OCI-LY7 (cell line): ENCODE measurements around the gene RPL35. TPM values are rescaled to one million over a fixed set of nuclear protein-coding genes. Genes with fewer than 3 reads are reported as not detected.

Experiments
- BruUV-seq: library from RNA; stranded (reverse); fragments of 400-500 nt; replicated peaks from 2 replicates; lab custom pipeline; 2021; lab: Mats Ljungman, UMichigan
- CTCF ChIA-PET: fragments of 300-600 bp; sonication (Branson Sonifier 250); formaldehyde crosslinking; loops from one replicate; lab custom pipeline; 2022; ENCODE audit warnings: antibody characterized with exemption; ENCODE audit not compliant: unreplicated experiment; lab: Charles Lee
- POLR2A ChIA-PET: fragments of 300-600 bp; sonication (Branson Sonifier 250); formaldehyde crosslinking; loops from one replicate; lab custom pipeline; 2022; ENCODE audit warnings: antibody characterized with exemption; lab: Charles Lee
- DNase-seq: peaks from one replicate; pipeline ENCODE4 v3.0.0-alpha.2; 2015; ENCODE audit warnings: low spot score
- H2AFZ ChIP-seq: fragments of 200-600 bp; sonication (generic), shearing (Covaris generic); 2 replicates; pipeline ENCODE4 v1.6.1; 2014; ENCODE audit warnings: mild to moderate bottlenecking, antibody characterized with exemption, low read length, moderate library complexity
- H3K27ac ChIP-seq: fragments of 200-600 bp; sonication (generic); 2 replicates; pipeline ENCODE4 v1.5.1; 2014; ENCODE audit warnings: mixed run types, low read depth, mild to moderate bottlenecking, moderate library complexity, low read length, inconsistent platforms; ENCODE audit not compliant: poor library complexity, severe bottlenecking
- H3K36me3 ChIP-seq: fragments of 200-600 bp; sonication (generic); 2 replicates; pipeline ENCODE4 v1.6.1; 2014; ENCODE audit warnings: mild to moderate bottlenecking, antibody characterized with exemption, low read length, moderate library complexity, mixed read lengths; ENCODE audit not compliant: insufficient read depth
- H3K4me1 ChIP-seq: fragments of 200-600 bp; sonication (generic); 2 replicates; pipeline ENCODE4 v1.5.1; 2014; ENCODE audit warnings: mild to moderate bottlenecking, low read length; ENCODE audit not compliant: insufficient read depth, poor library complexity, severe bottlenecking
- H3K4me2 ChIP-seq: fragments of 200-600 bp; sonication (generic); 2 replicates; pipeline ENCODE4 v1.6.1; 2014; ENCODE audit warnings: mild to moderate bottlenecking, low read length
- H3K4me3 ChIP-seq: fragments of 200-600 bp; sonication (generic); 2 replicates; pipeline ENCODE4 v1.5.1; 2014; ENCODE audit warnings: mild to moderate bottlenecking, low read depth, low read length; ENCODE audit not compliant: poor library complexity, severe bottlenecking
- H3K79me2 ChIP-seq: fragments of 200-600 bp; sonication (generic); 2 replicates; pipeline ENCODE4 v1.6.1; 2016; ENCODE audit warnings: low read depth, mild to moderate bottlenecking, low read length, moderate library complexity, mixed read lengths; ENCODE audit not compliant: insufficient read depth
- H3K9me2 ChIP-seq: fragments of 200-600 bp; sonication (generic); 2 replicates; pipeline ENCODE4 v1.6.1; 2016; ENCODE audit warnings: mild to moderate bottlenecking, low read length, mixed read lengths; ENCODE audit not compliant: insufficient read depth
- H3K9me3 ChIP-seq: fragments of 200-600 bp; sonication (generic); 2 replicates; pipeline ENCODE4 v1.6.1; 2014; ENCODE audit warnings: mild to moderate bottlenecking, mixed run types, low read length, mixed read lengths
- H4K20me1 ChIP-seq: fragments of 200-600 bp; sonication (generic); 2 replicates; pipeline ENCODE4 v1.6.1; 2014; ENCODE audit warnings: mild to moderate bottlenecking, antibody characterized with exemption, low read length, moderate library complexity, mixed read lengths; ENCODE audit not compliant: insufficient read depth
- EZH2phosphoT487 ChIP-seq: fragments of 200-600 bp; sonication (generic); IDR thresholded peaks from 2 replicates; pipeline ENCODE4 v1.6.1; 2018; ENCODE audit warnings: low read depth, borderline replicate concordance, mild to moderate bottlenecking, mixed run types, antibody characterized with exemption, low read length, moderate library complexity, mixed read lengths
- intact Hi-C: fragments of 100-400 bp; cut with micrococcal nuclease; formaldehyde crosslinking; loops from one replicate; pipeline ENCODE4 v1.10.0; 2022; ENCODE audit not compliant: unreplicated experiment
- total RNA-seq, 2 experiments: library from RNA; depleted of rRNA in 1 of 2; stranded (reverse); fragments of >200 nt in 1 of 2; shearing (Covaris generic) in 1 of 2; gene quantifications; 2 replicates each; pipeline ENCODE4 v1.2.3, GENCODE V29; 2014 to 2022
- TF ChIP-seq, protein P1 (sequence below): fragments of 200-600 bp; sonication (generic); conservative IDR thresholded peaks from 2 replicates; pipeline ENCODE4 v1.5.1; 2014; ENCODE audit warnings: mild to moderate bottlenecking, antibody characterized with exemption, low read length, moderate library complexity, mixed read lengths

The RPL35 gene
- total RNA-seq, 2 experiments from 2014 or later = 1,713 to 6,190 TPM

DNA sequence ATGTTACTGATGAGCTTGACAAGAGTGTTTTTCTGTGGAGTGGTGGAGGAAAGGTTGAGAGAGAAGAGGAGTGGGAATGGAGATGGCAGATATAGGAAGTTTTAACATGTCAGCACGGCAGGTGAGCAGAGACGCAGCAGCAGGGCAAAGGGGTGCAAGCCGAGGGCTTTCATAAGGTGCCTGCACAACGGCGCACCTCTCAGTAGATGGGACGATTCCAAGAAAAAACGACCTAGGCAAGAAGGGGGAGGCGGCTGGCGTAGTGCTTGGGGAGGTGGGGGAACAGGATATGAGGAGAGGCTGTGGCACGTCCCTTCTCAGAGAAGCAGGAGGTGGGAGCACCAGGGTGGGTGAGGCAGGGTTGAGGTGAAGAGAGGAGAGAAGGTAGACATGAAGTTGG lies 24.7 kb upstream of the RPL35 start:
- H3K4me2 ChIP-seq = no peak overlapping the region
- ChIA-PET POLR2A (no interaction called here), CTCF (no interaction called here)
- H3K4me1 ChIP-seq = peaks cover 2% of the 10 kb centered on the region
- intact Hi-C loops = no loop called here
- DNase-seq = no peak
- no peaks in the 10 kb centered on the region for H3K9me2 ChIP-seq
- H3K9me3 ChIP-seq = no peaks in the 10 kb centered on the region
- H3K4me3 ChIP-seq = no peak overlapping the region
- no peaks in the 10 kb centered on the region for H4K20me1 ChIP-seq
- peaks cover 55% of the 10 kb centered on the region for H3K36me3 ChIP-seq
- no peak overlapping the region for H3K27ac ChIP-seq
- no peak overlapping the region for H2AFZ ChIP-seq
- no peaks in the 10 kb centered on the region for H3K79me2 ChIP-seq
- no TSS peak for BruUV-seq
- no peak for TF ChIP-seq EZH2phosphoT487
- TF ChIP-seq, protein P1, sequence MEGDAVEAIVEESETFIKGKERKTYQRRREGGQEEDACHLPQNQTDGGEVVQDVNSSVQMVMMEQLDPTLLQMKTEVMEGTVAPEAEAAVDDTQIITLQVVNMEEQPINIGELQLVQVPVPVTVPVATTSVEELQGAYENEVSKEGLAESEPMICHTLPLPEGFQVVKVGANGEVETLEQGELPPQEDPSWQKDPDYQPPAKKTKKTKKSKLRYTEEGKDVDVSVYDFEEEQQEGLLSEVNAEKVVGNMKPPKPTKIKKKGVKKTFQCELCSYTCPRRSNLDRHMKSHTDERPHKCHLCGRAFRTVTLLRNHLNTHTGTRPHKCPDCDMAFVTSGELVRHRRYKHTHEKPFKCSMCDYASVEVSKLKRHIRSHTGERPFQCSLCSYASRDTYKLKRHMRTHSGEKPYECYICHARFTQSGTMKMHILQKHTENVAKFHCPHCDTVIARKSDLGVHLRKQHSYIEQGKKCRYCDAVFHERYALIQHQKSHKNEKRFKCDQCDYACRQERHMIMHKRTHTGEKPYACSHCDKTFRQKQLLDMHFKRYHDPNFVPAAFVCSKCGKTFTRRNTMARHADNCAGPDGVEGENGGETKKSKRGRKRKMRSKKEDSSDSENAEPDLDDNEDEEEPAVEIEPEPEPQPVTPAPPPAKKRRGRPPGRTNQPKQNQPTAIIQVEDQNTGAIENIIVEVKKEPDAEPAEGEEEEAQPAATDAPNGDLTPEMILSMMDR = no peak

DNA sequence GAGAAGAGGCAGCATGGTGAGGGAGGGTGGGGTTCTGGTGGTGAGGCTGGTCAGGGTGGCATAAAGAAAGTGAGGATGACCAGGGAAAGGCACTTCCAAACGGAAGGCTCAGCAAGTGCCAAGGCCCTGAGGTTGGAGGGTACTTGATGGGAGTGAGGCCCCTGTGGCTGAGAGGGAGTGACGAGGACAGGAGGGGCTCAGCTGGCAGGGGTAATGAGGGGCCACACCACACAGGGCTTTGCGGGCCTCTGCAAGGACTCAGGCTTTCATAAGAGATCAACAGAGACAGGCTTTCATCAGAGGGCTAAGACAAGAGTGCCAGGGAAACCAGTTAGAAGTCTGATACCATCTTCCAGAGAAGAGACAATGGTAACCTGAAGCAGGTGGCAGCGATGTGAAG lies 23.8 kb upstream of the RPL35 start:
- Histone ChIP-seq H4K20me1 (no peaks in the 10 kb centered on the region), H3K4me1 (peaks cover 11% of the 10 kb centered on the region), H3K79me2 (no peaks in the 10 kb centered on the region), H3K36me3 (peaks cover 58% of the 10 kb centered on the region), H3K4me2 (no peak overlapping the region), H2AFZ (no peak overlapping the region), H3K27ac (no peak overlapping the region), H3K9me2 (no peaks in the 10 kb centered on the region), H3K4me3 (no peak overlapping the region), H3K9me3 (no peaks in the 10 kb centered on the region)
- ChIA-PET CTCF (no interaction called here), POLR2A (no interaction called here)
- no TSS peak for BruUV-seq
- no peak for DNase-seq
- no peak for TF ChIP-seq EZH2phosphoT487
- TF ChIP-seq, protein P1 = no peak
- intact Hi-C loops = no loop called here

DNA sequence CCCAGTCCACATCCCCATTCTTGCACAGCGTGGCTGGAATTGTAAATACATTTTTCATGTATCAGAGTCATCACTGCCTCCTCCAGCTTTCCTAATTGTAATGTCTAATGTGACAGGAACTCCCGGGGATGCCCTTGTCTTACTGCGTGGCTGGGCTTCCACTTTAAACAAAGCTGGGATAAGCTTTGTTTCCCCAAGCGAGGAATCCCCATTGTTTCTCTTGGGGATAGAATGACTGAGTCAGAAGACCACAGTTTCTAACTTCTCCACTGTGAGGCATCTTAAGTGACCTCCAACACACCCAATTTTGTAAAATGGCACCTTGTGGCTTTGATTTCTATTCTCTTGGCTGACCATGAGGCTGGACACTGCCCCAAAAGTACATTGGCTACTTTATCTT lies 22.6 kb upstream of the RPL35 start:
- Histone ChIP-seq H3K4me1 (peaks cover 20% of the 10 kb centered on the region), H3K4me3 (no peak overlapping the region), H3K36me3 (peaks cover 56% of the 10 kb centered on the region), H3K27ac (no peak overlapping the region), H3K9me3 (no peaks in the 10 kb centered on the region), H3K4me2 (no peak overlapping the region), H3K79me2 (no peaks in the 10 kb centered on the region), H2AFZ (no peak overlapping the region), H4K20me1 (no peaks in the 10 kb centered on the region), H3K9me2 (no peaks in the 10 kb centered on the region)
- TF ChIP-seq, protein P1 = no peak
- no peak for TF ChIP-seq EZH2phosphoT487
- intact Hi-C loops = no loop called here
- BruUV-seq = no TSS peak
- DNase-seq = no peak
- ChIA-PET POLR2A (no interaction called here), CTCF (no interaction called here)
